Posterior cingulate gyrus (tissue), 11 donors: ENCODE results near the gene PDIK1L.
A peak's percentile ranks its signal among the peaks of the same experiment; 100 is the strongest.

Source experiments
- DNase-seq, 10 donors: peaks; one replicate each; pipeline versions ENCODE4 v3.0.0 to v3.0.0-alpha.2; 2020 to 2021; ENCODE audit warnings: mixed read lengths in 3 of 10
- intact Hi-C: fragments of 100-400 bp; cut with DNase I; formaldehyde crosslinking; loops from one replicate; pipeline ENCODE4 v1.15.1; 2023

PDIK1L gene

DNA sequence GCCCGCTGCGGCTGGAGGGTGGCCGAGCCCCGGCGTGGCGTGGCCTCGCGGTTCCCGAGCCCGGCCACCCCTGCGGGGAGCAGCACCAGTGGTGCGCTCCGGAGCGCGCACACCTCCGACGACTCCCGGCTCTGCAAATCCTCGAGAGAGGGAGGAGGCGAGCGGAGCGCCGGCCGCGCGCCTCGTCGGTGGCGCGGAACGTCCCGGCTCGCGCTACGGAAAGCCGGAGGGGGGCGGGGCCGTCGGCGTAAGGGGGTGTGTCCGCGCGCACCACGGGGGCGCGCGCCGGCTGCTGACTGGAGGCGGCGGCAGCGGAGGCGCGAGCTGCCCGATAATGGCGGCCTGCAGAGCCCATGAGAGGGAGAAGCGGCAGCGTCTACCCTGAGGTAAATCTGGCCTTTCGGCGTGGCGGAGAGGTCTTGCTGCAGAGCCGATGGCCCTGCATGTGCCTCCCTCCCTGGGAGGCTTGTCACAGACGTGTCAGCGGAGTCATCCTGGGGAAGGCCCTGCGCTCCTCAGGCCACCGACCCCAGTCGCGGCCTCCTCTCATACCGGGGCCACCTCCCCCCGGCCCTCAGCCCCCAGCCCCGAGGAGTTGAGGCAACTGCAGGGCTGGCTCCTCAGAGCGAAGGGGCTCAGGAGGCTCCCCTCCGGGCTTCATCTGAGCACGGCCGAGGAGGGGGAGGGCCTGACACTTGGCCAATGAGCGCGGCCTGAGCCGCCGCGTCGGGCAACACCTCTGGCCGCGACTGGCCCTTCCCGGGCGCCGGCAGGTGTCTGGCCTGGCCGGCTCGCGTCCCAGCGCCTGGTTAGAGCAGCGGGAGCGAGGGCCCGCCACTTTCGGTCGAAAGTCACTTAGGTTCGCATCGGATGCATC is at the start of gene PDIK1L:
Gene PDIK1L (plus strand): TSS at position 295 of the 877 bp plus-strand sequence. CDS start 2,485 bp downstream, outside the sequence.
- intact Hi-C loops = loop anchor here (2.0 to 5.0 kb wide), 2 partner anchors 57 to 121 kb away; partner anchors contain the start of genes C1orf232, CEP85 and ZNF593
- peak; percentile 86 to 98 (median 89) for DNase-seq

DNA sequence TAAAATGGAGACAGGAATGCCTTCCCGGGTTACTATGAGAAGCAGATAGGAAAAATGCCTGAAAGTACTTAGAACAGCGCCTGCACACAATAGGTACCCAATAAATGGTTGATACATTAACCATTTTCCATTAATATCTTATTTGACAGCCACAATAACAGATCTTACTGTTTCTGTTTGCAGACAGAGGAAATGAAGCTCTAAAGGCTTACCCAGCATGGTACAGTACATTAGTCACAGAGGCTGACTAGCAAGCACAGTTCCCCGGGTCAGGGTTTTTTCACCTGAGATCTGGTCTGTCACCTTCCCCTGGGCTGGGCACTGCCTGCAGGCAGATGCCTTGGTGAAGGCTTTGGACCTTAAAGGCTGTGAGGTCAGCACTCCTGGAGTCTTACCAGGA is 47.1 kb upstream of the PDIK1L start:
- intact Hi-C loops = no loop called here
- DNase-seq = no peak

GRCh38 chr1:26066160-26066559 is 45.5 kb upstream of the PDIK1L start:
- no peak for DNase-seq
- intact Hi-C loops = no loop called here

DNA sequence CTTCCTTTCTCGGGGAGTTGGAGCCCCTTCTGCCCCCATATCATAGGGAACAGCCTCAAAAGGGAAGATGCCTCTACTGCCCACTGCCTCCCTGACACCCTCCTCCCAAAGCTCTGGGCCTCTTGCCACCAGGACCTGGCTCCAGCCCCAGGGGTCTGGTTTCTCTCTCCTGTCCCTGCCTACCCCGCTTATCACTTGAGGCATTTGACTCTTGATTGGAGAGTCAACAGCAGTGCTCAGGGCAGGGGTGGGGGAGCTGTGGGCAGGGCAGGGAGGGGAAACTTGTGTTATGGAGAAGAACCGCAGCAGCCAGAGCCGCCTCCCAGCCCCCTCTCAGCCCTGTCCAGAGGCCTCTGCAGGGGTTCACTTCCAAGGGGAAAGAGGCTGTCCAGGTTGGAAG is 44.8 kb upstream of the PDIK1L start:
- intact Hi-C loops = no loop called here
- no peak for DNase-seq

GRCh38 chr1:26067432-26067911 is 44.2 kb upstream of the PDIK1L start, which contains the start of gene TRIM63:
Gene TRIM63, minus strand, starts transcription at chr1:26067630. Its CDS starts 136 bp downstream, at chr1:26067494.
- intact Hi-C loops = no loop called here
- DNase-seq = no peak

DNA sequence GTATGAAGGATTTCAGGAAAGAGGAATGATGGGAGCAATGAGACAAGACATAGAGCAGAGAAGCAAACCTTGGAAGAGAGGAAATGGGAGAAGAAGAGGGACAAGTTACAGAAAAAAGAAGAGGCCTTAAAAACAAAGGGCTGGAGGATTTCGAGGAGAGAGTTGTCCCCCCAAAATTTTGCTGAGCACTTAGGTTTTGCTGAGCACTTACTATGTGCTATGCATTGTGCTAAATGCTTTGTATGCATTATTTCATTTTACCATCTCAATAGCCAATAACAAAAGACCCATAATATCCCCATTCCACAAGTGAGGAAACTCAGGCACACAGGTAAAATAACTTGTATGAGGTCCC is 41.7 kb upstream of the PDIK1L start:
- no peak for DNase-seq
- intact Hi-C loops = no loop called here

DNA sequence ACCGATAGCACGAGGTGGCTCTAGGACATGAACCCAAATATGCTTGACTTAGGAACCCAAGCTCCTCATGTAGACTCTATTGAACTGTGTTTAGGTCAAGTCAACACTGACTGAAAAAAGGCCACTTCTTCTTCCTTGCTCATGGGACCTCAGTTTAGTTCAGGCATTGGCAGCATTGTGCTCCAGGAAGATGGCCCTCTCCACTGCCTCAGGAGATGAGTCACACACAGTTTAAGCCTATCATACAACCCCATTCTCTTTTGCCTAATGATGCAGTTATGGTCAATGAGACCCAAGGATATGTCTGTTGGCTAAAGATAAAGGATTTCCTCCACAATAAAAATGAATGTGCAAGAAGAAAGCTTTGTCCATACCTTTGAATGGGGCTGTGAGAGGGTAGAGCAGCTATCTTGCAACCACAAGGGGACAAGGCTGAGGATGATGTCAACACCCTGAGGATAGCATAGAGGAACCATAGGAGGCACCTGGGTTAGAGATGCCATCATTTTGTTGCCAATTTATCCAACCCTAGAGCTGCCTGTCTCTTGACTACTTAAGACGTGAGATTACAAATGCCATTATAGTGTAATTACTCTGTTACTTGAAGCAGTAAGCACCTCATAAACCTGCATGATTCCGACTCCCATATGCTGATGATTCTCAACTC is 41.2 kb upstream of the PDIK1L start:
- no peak for DNase-seq
- intact Hi-C loops = no loop called here

- intact Hi-C loops = no loop called here
- DNase-seq = no peak
Observed at GRCh38 chr1:26070963-26071342, 40.7 kb upstream of the PDIK1L start.

DNA sequence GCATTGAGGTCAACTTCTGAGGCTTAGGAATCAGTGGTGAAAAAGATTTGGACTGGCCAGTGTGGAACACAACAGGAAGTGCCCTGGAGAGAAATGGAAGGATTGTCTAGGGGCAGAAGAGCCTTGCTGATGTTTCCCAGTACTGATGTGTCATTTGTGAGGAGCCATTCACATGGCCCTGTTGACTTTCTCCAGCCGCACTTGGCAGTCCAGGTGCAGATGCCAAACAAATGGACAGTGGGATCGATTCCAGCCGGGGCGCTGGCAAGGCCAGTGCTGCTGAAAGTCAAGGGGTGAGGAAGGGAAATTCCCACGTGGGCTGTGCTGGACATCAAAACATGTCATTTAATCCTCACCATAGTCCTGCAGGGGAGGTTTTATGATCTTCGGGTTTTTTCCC is 39.3 kb upstream of the PDIK1L start:
- no peak for DNase-seq
- intact Hi-C loops = no loop called here

DNA sequence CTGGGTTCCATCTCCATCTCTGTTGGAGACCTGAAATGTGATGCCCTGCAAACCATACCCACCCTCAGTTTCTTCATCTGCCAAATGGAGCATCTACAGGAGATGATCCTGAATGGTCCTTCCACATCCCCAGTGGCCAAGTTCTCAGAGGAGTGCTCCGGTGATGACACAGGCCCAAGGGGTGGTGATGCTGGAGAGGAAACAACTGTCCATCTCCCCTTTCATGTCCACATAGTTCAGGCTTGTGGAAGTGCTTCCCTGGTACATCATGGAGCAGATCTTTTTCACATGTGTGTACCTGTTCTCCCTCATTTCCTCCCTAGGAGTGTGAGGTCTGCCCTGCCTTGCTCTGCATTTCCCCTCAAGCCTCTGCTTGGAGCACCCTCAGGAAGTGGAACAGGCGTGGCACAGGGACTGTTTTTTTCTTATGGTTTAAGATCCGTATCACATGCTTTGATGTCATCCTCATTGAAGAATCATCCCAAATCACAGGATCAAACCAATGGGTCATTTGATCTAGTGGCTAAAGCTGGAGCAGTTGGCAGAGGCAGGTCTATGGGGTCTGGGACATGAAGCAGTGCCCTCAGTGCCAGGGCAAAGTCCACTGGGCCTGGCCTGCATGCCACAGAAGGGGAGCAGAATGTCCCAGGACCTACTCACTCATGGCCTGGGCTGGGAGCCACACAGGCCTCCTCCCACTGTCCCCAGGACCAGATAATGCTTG is 36.0 kb upstream of the PDIK1L start:
- DNase-seq = no peak

GRCh38 chr1:26077524-26077923 is 34.1 kb upstream of the PDIK1L start:
- intact Hi-C loops = no loop called here
- DNase-seq = no peak

More for the DNA sequence above, 36.0 kb upstream of the PDIK1L start:
- intact Hi-C loops = no loop called here

DNA sequence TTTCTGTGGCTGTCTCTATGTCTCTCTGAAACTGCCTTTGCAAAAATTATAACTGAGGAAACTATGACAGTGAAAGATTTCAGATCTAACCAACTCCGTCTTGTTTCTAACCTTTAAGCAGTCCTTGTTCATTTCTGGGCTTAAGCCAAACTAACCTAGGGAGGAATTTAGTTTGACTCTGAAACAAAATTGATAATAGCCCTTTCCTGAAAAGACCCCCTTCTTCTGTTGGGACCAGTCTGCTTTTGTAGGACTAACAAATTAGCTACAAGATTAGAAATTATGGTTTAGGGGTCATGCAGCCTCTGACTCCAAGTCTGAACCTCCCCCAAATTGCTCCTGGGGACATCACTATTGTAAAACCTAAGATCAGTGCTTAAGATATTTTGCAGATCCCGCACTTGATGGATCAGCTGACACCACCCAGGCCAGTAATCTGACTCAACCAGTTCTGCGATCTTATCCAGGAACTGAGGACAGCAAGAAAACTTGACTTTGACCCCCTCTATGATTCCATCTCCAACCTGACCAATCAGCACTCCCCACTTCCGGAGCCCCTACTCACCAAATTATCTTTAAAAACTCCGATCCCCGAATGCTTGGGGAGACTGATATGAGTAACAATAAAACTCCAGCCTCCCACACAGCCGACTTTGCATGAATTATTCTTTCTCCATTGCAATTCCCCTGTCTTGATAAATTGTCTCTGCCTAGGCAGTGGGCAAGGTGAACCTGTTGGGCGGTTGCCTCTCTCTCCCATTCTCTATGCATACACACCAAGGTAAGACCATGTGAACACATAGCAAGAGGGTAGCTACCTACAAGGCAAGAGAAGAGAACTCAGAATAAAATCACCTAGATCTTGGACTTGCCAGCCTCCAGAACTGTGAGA is 33.1 kb upstream of the PDIK1L start:
- intact Hi-C loops = no loop called here
- DNase-seq = no peak

DNA sequence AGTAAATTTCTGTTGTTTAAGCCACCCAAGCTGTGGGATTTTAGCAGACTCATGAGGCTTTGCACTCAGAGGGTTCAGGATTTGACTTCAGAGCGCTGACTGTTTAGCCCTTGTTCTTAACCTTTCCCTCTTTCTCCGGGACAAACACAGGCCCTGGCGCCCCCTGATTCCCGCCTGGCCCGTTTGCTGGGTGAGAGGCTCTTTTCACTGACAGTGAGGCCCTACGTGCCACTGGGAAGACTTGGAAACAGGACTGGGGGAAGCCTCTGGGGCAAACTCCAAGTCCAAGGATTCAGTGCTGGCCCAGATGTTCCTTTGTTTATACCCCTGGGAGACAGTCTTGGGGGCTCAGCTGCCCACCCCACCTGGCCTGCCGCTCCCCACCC is 32.5 kb upstream of the PDIK1L start:
- DNase-seq = no peak
- intact Hi-C loops = no loop called here

GRCh38 chr1:26079960-26080814 is 31.4 kb upstream of the PDIK1L start:
- intact Hi-C loops = no loop called here

DNA sequence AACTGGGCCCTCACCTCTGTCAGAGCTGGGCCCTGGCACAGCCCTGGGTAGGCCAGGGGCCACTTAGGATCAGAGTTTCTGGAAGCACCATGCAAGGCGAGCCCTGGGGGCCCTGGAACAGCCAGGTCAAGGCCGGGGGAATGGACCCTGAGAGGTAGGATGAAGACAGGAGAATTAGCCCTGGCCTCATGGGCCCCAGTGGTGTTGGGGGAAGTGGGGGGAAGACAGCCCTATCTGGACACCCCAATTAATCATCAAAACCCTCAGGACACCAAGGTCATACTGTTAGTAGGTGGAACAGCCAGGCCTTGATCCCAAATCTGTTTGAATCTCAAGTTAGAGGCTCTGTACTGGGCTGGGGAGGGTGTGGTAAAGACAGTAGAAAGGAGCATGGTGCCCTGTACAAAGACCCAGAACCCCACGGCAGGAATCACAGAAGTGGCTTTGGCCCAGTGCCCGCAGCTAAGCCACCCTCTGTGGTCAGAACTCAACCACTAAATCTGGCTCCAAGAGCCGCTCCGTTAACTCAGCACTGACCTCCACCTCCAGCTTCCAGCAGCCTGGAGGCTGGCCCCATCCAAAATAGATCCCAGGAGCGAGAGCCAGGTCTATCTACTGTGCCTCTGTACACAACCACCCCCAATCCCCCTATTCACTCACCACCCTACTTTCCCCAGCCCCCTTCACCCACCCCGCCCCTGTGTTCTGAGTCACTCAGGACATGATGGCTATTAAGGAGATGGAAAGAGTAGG is 30.2 kb upstream of the PDIK1L start:
- intact Hi-C loops = no loop called here
- DNase-seq = no peak

More at GRCh38 chr1:26079960-26080814, 31.4 kb upstream of the PDIK1L start:
- DNase-seq = no peak

DNA sequence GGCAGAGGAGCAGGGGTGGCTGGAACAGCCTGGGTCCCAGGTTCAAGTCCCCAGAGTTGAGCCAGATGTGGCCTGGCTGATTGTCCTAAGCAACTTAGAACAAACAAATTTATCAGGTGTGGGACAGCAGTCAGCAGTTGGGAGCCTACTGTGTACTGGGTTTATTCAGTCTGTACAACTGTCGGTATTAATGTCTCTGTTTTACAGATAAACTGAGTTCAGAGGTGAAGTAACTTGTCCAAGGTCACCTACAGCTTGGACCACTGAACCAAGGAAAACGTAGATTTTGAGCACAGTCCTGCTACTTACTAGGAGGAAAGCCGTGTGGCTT is 29.6 kb upstream of the PDIK1L start:
- DNase-seq = no peak
- intact Hi-C loops = no loop called here

GRCh38 chr1:26083208-26083607 is 28.4 kb upstream of the PDIK1L start:
- intact Hi-C loops = no loop called here
- DNase-seq = no peak

GRCh38 chr1:26084091-26084561 is 27.5 kb upstream of the PDIK1L start:
- intact Hi-C loops = no loop called here
- DNase-seq = no peak
